ENCODE results near the gene OXSR1. TPM values are rescaled to one million over a fixed set of nuclear protein-coding genes. Genes with fewer than 3 reads are reported as not detected.

OXSR1 gene
- total RNA-seq: 10 to 100 TPM; 54.4 to 54.5 TPM

DNA sequence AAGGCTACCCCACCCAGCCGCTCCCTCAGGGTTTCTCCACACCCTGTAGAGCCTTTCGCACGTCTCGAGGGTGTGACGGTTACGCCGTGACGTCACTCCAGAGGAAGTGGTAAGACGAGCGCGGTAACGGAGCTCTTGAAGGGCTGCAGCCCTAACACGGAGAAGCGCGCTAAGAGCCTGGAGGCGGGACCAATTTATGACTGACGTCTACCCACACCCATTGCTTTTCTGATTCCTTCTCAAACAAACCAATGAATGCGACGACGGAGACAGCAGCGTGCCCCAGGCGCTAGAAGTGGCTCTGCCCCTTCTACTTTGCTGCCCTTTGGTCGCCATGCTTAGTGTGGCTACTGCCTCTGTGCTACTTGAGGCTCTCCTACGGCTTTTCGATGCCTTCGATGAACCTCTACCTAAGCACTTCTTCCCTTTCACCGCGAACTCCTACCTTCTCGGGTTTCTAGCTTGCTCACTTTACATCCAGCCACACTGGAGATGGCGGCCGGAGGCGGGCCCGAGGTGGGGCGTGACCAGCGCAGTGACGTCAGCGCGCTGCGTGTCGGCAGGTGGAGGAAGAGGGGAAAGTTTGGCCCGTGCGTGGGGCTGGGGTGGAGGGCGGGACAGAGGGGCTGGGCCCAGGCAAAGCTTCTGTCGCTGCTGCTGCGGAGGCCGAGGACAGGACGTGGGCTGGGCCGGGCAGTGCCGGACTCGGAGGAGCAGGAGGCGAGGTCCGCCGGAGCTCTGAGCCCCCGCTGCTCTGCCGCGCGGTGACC is at the start of gene OXSR1:
Gene OXSR1, plus strand, starts transcription at position 586 of the 770 bp plus-strand sequence. CDS start 340 bp downstream, outside the sequence.

DNA sequence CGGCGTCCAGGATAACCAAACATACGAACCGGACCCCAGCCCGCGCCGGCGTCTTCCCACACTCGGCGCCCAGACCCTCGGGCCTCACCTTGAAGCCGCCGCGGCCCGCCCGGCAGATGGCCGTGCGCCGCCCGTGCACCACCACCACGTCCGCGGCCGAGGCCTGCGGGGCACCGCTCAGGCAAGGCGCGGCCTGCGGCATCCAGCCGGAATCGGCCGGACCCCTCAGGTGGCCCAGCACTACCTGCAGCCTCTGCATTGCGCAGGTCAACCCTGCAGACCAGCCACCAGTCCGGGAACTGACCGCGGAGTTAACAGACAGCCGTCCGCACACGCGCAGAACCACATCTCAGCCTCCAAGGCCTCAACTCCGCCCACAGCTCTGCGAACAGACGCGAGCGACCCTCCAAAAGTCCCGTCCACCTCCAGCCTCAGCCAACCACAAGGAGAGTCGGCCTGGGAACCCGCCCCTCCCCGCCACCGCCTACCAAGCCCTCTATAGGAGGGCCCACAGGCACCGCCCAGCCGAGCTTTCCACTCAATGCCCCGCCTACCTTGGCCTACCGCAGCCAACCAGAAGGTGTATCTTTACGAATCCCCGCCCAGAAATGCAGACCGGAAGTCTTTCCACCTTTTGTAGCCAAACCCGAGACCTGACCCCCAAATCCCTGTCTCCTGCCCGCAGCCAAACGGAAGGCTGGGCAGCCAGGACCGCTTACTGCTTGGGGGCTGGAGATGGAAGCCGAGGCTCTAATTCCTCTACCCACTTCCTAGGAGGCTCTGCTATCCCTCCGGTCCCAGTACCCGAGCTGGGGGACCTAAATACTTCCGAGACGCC is 28.3 kb upstream of the OXSR1 start, which contains the start of gene ACAA1:
Gene ACAA1, minus strand, starts transcription at position 351 of the 838 bp plus-strand sequence. Its CDS starts 92 bp downstream, at position 259.

DNA sequence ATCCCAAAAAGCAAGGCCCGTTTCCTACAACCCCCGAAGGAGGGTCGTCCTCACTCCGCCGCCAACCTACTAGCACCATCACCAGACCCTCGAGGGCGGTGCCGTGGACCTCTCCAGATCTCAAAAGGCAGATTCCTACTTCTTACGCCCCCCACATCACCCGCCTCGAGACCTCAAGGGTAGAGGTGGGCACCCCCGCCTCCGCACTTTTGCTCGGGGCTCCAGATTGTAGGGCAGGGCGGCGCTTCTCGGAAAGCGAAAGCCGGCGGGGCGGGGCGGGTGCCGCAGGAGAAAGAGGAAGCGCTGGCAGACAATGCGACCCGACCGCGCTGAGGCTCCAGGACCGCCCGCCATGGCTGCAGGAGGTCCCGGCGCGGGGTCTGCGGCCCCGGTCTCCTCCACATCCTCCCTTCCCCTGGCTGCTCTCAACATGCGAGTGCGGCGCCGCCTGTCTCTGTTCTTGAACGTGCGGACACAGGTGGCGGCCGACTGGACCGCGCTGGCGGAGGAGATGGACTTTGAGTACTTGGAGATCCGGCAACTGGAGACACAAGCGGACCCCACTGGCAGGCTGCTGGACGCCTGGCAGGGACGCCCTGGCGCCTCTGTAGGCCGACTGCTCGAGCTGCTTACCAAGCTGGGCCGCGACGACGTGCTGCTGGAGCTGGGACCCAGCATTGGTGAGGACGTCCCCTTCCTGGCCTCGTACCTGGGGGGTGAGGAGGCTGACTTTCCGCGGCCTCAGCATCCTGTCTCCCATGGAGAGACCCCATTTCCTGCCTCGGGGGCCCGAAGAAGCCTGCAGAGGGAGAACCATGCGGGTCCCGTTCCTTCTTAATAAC is 26.8 kb upstream of the OXSR1 start, which contains the start of gene MYD88:
Gene MYD88, plus strand, starts transcription at position 313 of the 842 bp plus-strand sequence. Its CDS starts 40 bp downstream, at position 353.

DNA sequence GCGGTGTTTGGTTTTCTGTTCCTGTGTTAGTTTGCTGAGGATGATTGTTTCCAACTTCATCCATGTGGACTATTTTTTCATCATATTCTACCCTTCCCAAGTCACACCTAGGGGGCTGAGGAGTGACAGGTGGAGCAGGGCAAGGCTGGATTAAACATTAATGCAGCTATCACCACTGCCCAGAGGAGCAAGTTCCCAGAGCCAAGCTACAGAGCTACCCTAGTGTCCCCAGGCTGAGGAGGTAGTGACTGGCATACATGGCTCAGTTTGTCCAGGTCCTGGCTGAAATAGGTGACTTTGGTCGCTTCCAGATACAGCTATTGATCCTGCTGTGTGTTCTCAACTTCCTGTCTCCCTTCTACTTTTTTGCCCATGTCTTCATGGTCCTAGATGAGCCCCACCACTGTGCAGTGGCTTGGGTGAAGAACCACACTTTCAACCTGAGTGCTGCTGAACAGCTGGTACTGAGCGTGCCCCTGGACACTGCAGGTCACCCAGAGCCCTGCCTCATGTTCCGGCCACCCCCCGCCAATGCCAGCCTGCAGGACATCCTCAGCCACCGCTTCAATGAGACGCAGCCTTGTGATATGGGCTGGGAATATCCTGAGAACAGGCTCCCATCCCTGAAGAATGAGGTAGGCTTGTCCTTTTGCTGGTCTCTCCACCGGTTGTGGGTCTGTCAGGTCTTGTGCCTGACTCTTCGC is 100.4 kb downstream of the OXSR1 start, which contains the start of gene SLC22A13:
Gene SLC22A13, plus strand, starts transcription at position 209 of the 704 bp plus-strand sequence. Its CDS starts 49 bp downstream, at position 258.

DNA sequence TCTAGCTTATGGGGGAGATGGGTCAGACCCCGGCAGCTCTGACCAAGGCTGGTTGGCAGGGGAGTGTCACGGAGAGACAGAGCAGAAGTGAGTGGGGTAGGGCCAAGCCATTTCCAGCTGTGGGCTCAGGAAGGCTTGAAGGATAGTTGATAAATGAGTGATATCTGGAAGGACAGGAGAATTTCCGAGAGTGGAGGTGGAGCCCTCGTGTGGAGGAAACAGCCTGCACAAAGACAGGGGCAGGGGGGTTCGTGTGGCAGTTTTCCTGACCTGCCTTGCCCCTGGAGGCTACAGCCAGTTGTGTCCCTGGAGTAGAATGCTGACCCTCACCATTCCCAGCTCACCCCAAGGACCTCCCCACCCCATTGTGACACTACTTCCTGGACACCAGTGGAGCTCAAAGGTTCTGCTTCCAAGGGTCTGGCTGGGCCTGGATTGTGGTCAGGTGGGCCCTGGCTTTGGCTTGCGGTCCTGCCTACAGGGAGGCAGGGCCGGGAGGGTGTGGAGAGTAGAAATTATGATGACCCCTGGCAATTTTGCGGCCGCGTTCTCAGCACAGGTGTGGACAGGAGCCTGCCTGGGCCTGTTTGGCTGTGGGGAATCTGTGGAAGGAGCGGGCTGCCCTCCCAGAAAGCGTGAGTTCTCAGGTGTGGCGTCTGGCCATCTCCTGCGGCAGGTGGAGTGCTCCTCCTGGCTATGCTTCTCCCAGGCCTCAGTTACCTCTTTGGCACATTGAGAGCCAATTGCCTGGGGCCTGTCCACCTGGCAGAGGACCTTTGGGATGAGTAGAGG is 116.8 kb downstream of the OXSR1 start, which contains the start of gene SLC22A14:
Gene SLC22A14, plus strand, starts transcription at position 400 of the 792 bp plus-strand sequence. CDS start 23,733 bp downstream, outside the sequence.

Other genes starting within 250 kb of the OXSR1 start
- gene VILL, start 174.8 kb upstream of the OXSR1 start, total RNA-seq: 10 to 100 TPM; 24.1 to 27.3 TPM
- gene PLCD1, start 135.9 kb upstream of the OXSR1 start, total RNA-seq: 10 to 100 TPM; 26.3 to 27.3 TPM
- 1 to 10 TPM; 5.1 to 5.6 TPM for gene DLEC1, start 126.3 kb upstream of the OXSR1 start, total RNA-seq
- 10 to 100 TPM; 81.0 to 84.2 TPM for gene ACAA1, start 28.4 kb upstream of the OXSR1 start, total RNA-seq
- gene MYD88, start 26.9 kb upstream of the OXSR1 start, total RNA-seq: 10 to 100 TPM; 57.1 to 61.2 TPM
- under 1 TPM; 0.50 to 0.67 TPM for gene SLC22A13, start 100.3 kb downstream of the OXSR1 start, total RNA-seq
- not detected for gene SLC22A14, start 116.8 kb downstream of the OXSR1 start, total RNA-seq
- 1 to 10 TPM; 2.9 to 3.4 TPM for gene XYLB, start 181.2 kb downstream of the OXSR1 start, total RNA-seq

Measured in activated naive CD4-positive, alpha-beta T cell treated with anti-CD3 and anti-CD28 coated beads, Interleukin-2, amount 10 ng/mL, durations not matched to agents 5 hours and 36 hours (primary cell).